HEK293T (cell line): Measurements from ENCODE around the gene EZR.

Experiments used
- CTCF ChIA-PET: fragments of 350-600 bp; formaldehyde crosslinking; extraction: SDS; loops from one replicate; lab custom pipeline; 2021; ENCODE audit warnings: antibody characterized with exemption, inconsistent platforms; lab: Yijun Ruan, JAX
- POLR2A ChIA-PET: fragments of 350-600 bp; formaldehyde crosslinking; extraction: SDS; loops from one replicate; lab custom pipeline; 2020; ENCODE audit warnings: antibody characterized with exemption, inconsistent platforms; lab: Yijun Ruan, JAX
- DNase-seq: peaks from one replicate; pipeline ENCODE4 v3.0.0; 2012; ENCODE audit warnings: mixed read lengths; ENCODE audit errors: extremely low spot score
- ARNT ChIP-seq: fragments of 450-650 bp; IDR thresholded peaks from 2 replicates; pipeline ENCODE4 v1.6.1; 2017; ENCODE audit warnings: mild to moderate bottlenecking
- BHLHE40 ChIP-seq: fragments of 450-650 bp; IDR thresholded peaks from 2 replicates; pipeline ENCODE4 v1.6.1; 2016; ENCODE audit warnings: mild to moderate bottlenecking, moderate library complexity, borderline replicate concordance
- CTBP1 ChIP-seq: fragments of 450-650 bp; IDR thresholded peaks from 2 replicates; pipeline ENCODE4 v1.6.1; 2016; ENCODE audit warnings: borderline replicate concordance
- ELF4 ChIP-seq: fragments of 450-650 bp; IDR thresholded peaks from 2 replicates; pipeline ENCODE4 v1.6.1; 2017; ENCODE audit warnings: antibody characterized with exemption
- FOXA1 ChIP-seq: fragments of 450-650 bp; IDR thresholded peaks from 2 replicates; pipeline ENCODE4 v1.6.1; 2016; ENCODE audit warnings: mild to moderate bottlenecking
- FOXK2 ChIP-seq: fragments of 450-650 bp; IDR thresholded peaks from 2 replicates; pipeline ENCODE4 v1.6.1; 2016; ENCODE audit warnings: mild to moderate bottlenecking
- FOXM1 ChIP-seq: fragments of 450-650 bp; IDR thresholded peaks from 2 replicates; pipeline ENCODE4 v1.6.1; 2017; ENCODE audit warnings: mild to moderate bottlenecking, borderline replicate concordance
- HDGF ChIP-seq: fragments of 450-650 bp; IDR thresholded peaks from 2 replicates; pipeline ENCODE4 v1.6.1; 2017; ENCODE audit warnings: antibody characterized with exemption, borderline replicate concordance
- L3MBTL2 ChIP-seq: fragments of 450-650 bp; conservative IDR thresholded peaks from 2 replicates; pipeline ENCODE4 v1.6.1; 2016; ENCODE audit warnings: mild to moderate bottlenecking
- LEF1 ChIP-seq: fragments of 450-650 bp; IDR thresholded peaks from 2 replicates; pipeline ENCODE4 v1.6.1; 2017; ENCODE audit warnings: mild to moderate bottlenecking, borderline replicate concordance
- NFRKB ChIP-seq: fragments of 450-650 bp; IDR thresholded peaks from 2 replicates; pipeline ENCODE4 v1.6.1; 2016; ENCODE audit warnings: mild to moderate bottlenecking, moderate library complexity
- PKNOX1 ChIP-seq: fragments of 450-650 bp; IDR thresholded peaks from 2 replicates; pipeline ENCODE4 v1.6.1; 2016
- SP1 ChIP-seq: fragments of 450-650 bp; IDR thresholded peaks from 2 replicates; pipeline ENCODE4 v1.6.1; 2017
- SUZ12 ChIP-seq: fragments of 450-650 bp; IDR thresholded peaks from 2 replicates; pipeline ENCODE4 v1.6.1; 2016; ENCODE audit warnings: mild to moderate bottlenecking
- TARDBP ChIP-seq: fragments of 450-650 bp; IDR thresholded peaks from 2 replicates; pipeline ENCODE4 v1.6.1; 2016
- ZNF384 ChIP-seq: fragments of 450-650 bp; IDR thresholded peaks from 2 replicates; pipeline ENCODE4 v1.6.1; 2016

The EZR gene

GRCh38 chr6:158751224-158751623 lies 67.9 kb downstream of the EZR start:
- TF ChIP-seq SP1 = no peak
- TF ChIP-seq L3MBTL2 = no peak
- no peak for TF ChIP-seq ELF4
- TF ChIP-seq TARDBP = no peak
- no peak for TF ChIP-seq BHLHE40
- no peak for TF ChIP-seq ARNT
- no peak for TF ChIP-seq SUZ12
- no peak for TF ChIP-seq FOXA1
- TF ChIP-seq HDGF = no peak
- TF ChIP-seq FOXK2 = no peak
- no peak for TF ChIP-seq LEF1
- TF ChIP-seq CTBP1 = no peak
- TF ChIP-seq FOXM1 = no peak
- no peak for TF ChIP-seq ZNF384
- no peak for TF ChIP-seq PKNOX1
- no peak for TF ChIP-seq NFRKB
- POLR2A ChIA-PET = no interaction called here
- CTCF ChIA-PET = interaction anchor here (0.6 kb wide), 1 partner anchor 60 kb away, joined by 6 read pairs; no protein-coding TSS in a partner anchor
- DNase-seq = no peak

- ChIA-PET CTCF (interaction anchor here (0.7 to 1.9 kb wide), 2 partner anchors 27 to 85 kb away, joined by 3 to 11 read pairs; no protein-coding TSS in a partner anchor), POLR2A (interaction anchor here (0.7 kb wide), 1 partner anchor 124 kb away, joined by 3 read pairs; no protein-coding TSS in a partner anchor)
- DNase-seq = peak; percentile 67
- TF ChIP-seq FOXM1 (no peak), PKNOX1 (peak; percentile 60; the same call in 1 of the 2 replicates)
These were observed 74.2 kb downstream of the EZR start for GRCh38 chr6:158744986-158745430.

- POLR2A ChIA-PET = no interaction called here
- no peak for DNase-seq
- CTCF ChIA-PET = interaction anchor here (1.0 to 1.2 kb wide), 3 partner anchors 25 to 126 kb away, joined by 3 to 5 read pairs (median 3); no protein-coding TSS in a partner anchor
- TF ChIP-seq FOXK2 (no peak), L3MBTL2 (no peak), NFRKB (no peak), PKNOX1 (no peak), FOXA1 (no peak), SUZ12 (no peak), ARNT (no peak), TARDBP (no peak), LEF1 (no peak), BHLHE40 (no peak), ZNF384 (no peak), CTBP1 (no peak)
These were observed 76.0 kb downstream of the EZR start for GRCh38 chr6:158743033-158743651.

GRCh38 chr6:158739673-158740072 lies 79.5 kb downstream of the EZR start:
- CTCF ChIA-PET = no interaction called here
- no peak for TF ChIP-seq SP1
- no peak for TF ChIP-seq PKNOX1
- POLR2A ChIA-PET = no interaction called here
- no peak for DNase-seq

- CTCF ChIA-PET = interaction anchor here (0.6 to 1.3 kb wide), 2 partner anchors 19 to 1124 kb away, joined by 3 to 4 read pairs; no protein-coding TSS in a partner anchor
- TF ChIP-seq L3MBTL2 = no peak
- no peak for TF ChIP-seq PKNOX1
- no peak for TF ChIP-seq TARDBP
- no peak for TF ChIP-seq ELF4
- TF ChIP-seq LEF1 = no peak
- no peak for TF ChIP-seq ZNF384
- no peak for TF ChIP-seq FOXM1
- TF ChIP-seq SP1 = no peak
- no peak for TF ChIP-seq SUZ12
- TF ChIP-seq CTBP1 = no peak
- TF ChIP-seq FOXK2 = no peak
- TF ChIP-seq ARNT = no peak
- TF ChIP-seq FOXA1 = no peak
- TF ChIP-seq NFRKB = no peak
- TF ChIP-seq HDGF = no peak
- no peak for TF ChIP-seq BHLHE40
- POLR2A ChIA-PET = interaction anchor here (1.1 kb wide), 1 partner anchor 9 kb away, joined by 3 read pairs; no protein-coding TSS in a partner anchor
These were observed 81.2 kb downstream of the EZR start for GRCh38 chr6:158737710-158738615.

More at GRCh38 chr6:158737710-158738615, 81.2 kb downstream of the EZR start:
- DNase-seq = no peak
